Thoracic aorta (tissue), 2 donors: ENCODE data around the gene RHOT1. TPM values are rescaled to one million over a fixed set of nuclear protein-coding genes. Genes with fewer than 3 reads are reported as not detected.
A peak's percentile ranks its signal among the peaks of the same experiment; 100 is the strongest.
"Not testable (repeated sequence)": the region's sequence is repeated elsewhere in the genome, so short reads cannot be mapped to it uniquely, and the experiment has no call there.

Source experiments
- ATAC-seq: fragments of 150-250 bp; one replicate; pipeline ENCODE4 v1.8.0; 2017; ENCODE audit warnings: low read depth; ENCODE audit not compliant: insufficient number of reproducible peaks, low FRiP score
- DNase-seq: peaks from one replicate; pipeline ENCODE4 v3.0.0-alpha.2; 2020; ENCODE audit warnings: low spot score
- H3K27ac ChIP-seq, 2 donors: fragments of 200-600 bp; sonication (generic); 1 replicate in 1 of 2; 2 replicates in 1 of 2; pipeline ENCODE4 v1.5.1; 2016; ENCODE audit warnings: mild to moderate bottlenecking in 2 of 2, moderate library complexity in 2 of 2
- H3K27me3 ChIP-seq: fragments of 200-600 bp; sonication (generic); replicated peaks from 2 replicates; pipeline ENCODE4 v1.6.0; 2016; ENCODE audit warnings: mild to moderate bottlenecking; ENCODE audit not compliant: insufficient read depth
- H3K36me3 ChIP-seq: fragments of 200-600 bp; sonication (generic); one replicate; pipeline ENCODE4 v1.5.1; 2016
- H3K4me1 ChIP-seq, 2 donors: fragments of 200-600 bp; sonication (generic); 1 replicate in 1 of 2; 2 replicates in 1 of 2; pipeline versions ENCODE4 v1.5.1 to v1.6.0; 2016; ENCODE audit warnings: low read depth in 2 of 2, mild to moderate bottlenecking in 1 of 2; ENCODE audit not compliant: control insufficient read depth in 1 of 2
- H3K4me3 ChIP-seq: fragments of 200-600 bp; sonication (generic); 2 replicates; pipeline ENCODE4 v1.5.1; 2016; ENCODE audit warnings: mild to moderate bottlenecking
- H3K9me3 ChIP-seq: fragments of 200-600 bp; sonication (generic); 2 replicates; pipeline ENCODE4 v1.5.1; 2016
- total RNA-seq, 2 donors: library from RNA; depleted of rRNA; stranded (reverse); fragments of >200 nt; gene quantifications; one replicate each; pipeline versions ENCODE4 v1.1.0 to v1.2.3, GENCODE V29; 2016
- TF ChIP-seq, protein P1 (sequence below): fragments of 200-600 bp; sonication (generic); IDR thresholded peaks from one replicate; pipeline ENCODE4 v1.5.1; 2019; ENCODE audit warnings: antibody characterized with exemption

The RHOT1 gene
- total RNA-seq, 2 donors from 2014 or later = 40.1 to 47.0 TPM

DNA sequence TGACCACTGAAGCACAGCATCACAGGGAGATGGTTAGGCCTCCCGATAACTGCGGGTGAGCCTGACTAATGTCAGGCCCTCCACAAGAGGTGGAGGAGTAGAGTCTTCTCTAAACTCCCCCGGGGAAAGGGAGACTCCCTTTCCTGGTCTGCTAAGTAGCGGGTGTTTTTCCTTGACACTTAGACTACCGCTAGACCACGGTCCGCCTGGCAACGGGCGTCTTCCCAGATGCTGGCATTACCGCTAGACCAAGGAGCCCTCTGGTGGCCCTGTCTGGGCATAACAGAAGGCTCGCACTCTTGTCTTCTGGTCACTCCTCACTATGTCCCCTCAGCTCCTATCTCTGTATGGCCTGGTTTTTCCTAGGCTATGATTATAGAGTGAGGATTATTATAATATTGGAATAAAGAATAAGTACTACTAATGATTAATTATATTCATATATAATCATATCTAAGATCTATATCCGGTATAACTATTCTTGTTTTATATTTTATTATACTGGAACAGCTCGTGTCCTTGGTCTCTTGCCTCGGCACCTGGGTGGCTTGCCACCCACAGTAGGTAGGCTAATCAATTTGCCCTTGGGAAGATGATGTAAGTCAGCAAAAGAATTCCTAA is 6.7 kb upstream of the RHOT1 start:
- not testable (repeated sequence) for H3K4me3 ChIP-seq, H3K9me3 ChIP-seq, H3K27me3 ChIP-seq, DNase-seq, H3K36me3 ChIP-seq, ATAC-seq, H3K4me1 ChIP-seq, H3K27ac ChIP-seq
- TF ChIP-seq, protein P1, sequence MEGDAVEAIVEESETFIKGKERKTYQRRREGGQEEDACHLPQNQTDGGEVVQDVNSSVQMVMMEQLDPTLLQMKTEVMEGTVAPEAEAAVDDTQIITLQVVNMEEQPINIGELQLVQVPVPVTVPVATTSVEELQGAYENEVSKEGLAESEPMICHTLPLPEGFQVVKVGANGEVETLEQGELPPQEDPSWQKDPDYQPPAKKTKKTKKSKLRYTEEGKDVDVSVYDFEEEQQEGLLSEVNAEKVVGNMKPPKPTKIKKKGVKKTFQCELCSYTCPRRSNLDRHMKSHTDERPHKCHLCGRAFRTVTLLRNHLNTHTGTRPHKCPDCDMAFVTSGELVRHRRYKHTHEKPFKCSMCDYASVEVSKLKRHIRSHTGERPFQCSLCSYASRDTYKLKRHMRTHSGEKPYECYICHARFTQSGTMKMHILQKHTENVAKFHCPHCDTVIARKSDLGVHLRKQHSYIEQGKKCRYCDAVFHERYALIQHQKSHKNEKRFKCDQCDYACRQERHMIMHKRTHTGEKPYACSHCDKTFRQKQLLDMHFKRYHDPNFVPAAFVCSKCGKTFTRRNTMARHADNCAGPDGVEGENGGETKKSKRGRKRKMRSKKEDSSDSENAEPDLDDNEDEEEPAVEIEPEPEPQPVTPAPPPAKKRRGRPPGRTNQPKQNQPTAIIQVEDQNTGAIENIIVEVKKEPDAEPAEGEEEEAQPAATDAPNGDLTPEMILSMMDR = peak; percentile 22

DNA sequence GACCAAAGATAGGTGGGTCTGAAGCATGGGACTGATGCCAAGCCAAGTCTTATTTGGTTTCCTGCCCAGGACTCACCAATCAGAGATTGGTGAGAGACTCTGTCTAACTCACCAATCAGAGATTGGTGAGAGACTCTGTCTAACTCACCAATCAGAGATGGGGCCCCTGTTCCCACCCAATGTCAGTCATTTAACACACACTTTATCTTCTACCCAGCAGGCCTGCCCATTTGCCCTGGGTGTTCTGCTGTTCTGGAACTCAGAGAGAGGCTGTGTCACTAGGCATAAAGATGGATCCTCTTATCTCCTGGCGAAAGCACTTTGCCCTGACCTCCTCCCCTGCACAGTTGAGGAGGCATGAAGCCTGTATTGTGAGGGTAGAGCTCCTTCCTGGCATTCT is 5.4 kb upstream of the RHOT1 start:
- no peak for ATAC-seq
- Histone ChIP-seq H3K27me3 (no peaks in the 10 kb centered on the region), H3K27ac (no peak overlapping the region), H3K4me1 (peaks cover 0 to 15% of the 10 kb centered on the region in 2 donors), H3K36me3 (no peaks in the 10 kb centered on the region), H3K4me3 (no peak overlapping the region), H3K9me3 (no peaks in the 10 kb centered on the region)
- DNase-seq = no peak
- TF ChIP-seq, protein P1 = no peak

DNA sequence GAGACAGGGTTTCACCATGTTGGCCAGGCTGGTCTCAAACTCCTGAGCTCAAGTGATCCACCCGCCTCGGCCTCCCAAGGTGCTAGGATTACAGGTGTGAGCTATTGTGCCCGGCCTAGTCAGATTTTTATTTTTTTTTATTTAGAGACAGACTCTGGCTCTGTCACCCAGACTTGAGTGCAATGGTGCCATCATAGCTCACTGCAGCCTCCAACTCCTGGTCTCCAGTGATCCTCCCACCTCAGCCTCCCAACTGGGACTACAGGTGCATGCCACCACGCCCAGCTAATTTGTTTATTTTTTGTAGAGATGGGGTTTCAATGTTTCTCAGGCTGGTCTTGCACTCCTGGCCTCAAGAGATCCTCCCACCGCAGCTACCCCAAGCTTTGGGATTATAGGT is 2.8 kb upstream of the RHOT1 start:
- not testable (repeated sequence) for DNase-seq, ATAC-seq, H3K36me3 ChIP-seq, H3K9me3 ChIP-seq, H3K27ac ChIP-seq, H3K4me3 ChIP-seq, H3K27me3 ChIP-seq
- H3K4me1 ChIP-seq = peaks cover 10 to 27% of the 10 kb centered on the region in 2 donors

DNA sequence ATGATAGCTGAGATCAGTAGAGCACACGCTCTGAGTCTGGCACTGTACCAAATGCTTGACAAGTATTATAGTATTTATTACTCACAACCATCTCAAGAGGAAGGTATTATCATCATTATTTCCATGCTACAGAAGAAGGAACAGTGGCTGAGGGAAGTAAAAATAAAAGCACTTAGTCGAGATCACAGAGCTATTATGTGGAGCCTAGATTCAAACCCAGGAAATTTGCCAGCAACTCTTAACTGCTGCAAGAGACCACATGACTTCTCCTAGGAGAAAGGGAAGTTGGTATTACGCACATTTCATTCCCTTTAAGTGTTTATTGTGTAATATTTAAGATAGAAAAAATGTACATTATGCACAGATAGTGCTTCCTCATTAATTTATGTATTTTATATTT is 1.0 kb upstream of the RHOT1 start:
- Histone ChIP-seq H3K27ac (peak overlapping the region; percentile 77 to 87), H3K36me3 (no peaks in the 10 kb centered on the region), H3K4me3 (peak overlapping the region; percentile 76), H3K27me3 (no peaks in the 10 kb centered on the region), H3K9me3 (no peaks in the 10 kb centered on the region), H3K4me1 (peaks cover 14 to 33% of the 10 kb centered on the region in 2 donors)
- ATAC-seq (peak; percentile 62), DNase-seq (peak; percentile 20)
- TF ChIP-seq, protein P1 = no peak

DNA sequence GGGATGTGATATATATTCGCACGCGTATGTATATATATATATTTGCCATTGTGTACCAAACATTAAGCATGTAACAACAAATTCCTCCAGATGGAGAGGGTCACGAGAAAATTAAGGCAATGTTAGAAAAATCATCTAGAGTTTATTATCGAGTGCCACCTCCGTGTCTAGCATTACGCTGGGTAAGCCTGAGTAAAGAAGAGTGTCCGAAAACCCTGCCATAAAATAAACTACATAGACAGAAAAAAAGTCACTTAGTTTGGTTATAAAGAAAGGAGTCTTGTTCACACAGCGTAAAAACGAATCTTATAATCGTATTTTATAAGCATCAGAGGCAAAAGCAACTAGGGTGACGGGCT is 644 bp upstream of the RHOT1 start:
- Histone ChIP-seq H3K4me1 (peaks cover 14 to 33% of the 10 kb centered on the region in 2 donors), H3K4me3 (peak overlapping the region; percentile 76), H3K27me3 (no peaks in the 10 kb centered on the region), H3K9me3 (no peaks in the 10 kb centered on the region), H3K27ac (peak overlapping the region; percentile 77 to 87), H3K36me3 (no peaks in the 10 kb centered on the region)
- DNase-seq (no peak), ATAC-seq (no peak)
- TF ChIP-seq, protein P1 = no peak
